OCI-LY7 (cell line): ENCODE measurements around the gene LDLRAP1. TPM values are rescaled to one million over a fixed set of nuclear protein-coding genes. Genes with fewer than 3 reads are reported as not detected.

Experiments
- BruUV-seq: library from RNA; stranded (reverse); fragments of 400-500 nt; replicated peaks from 2 replicates; lab custom pipeline; 2021; lab: Mats Ljungman, UMichigan
- CTCF ChIA-PET: fragments of 300-600 bp; sonication (Branson Sonifier 250); formaldehyde crosslinking; loops from one replicate; lab custom pipeline; 2022; ENCODE audit warnings: antibody characterized with exemption; ENCODE audit not compliant: unreplicated experiment; lab: Charles Lee
- POLR2A ChIA-PET: fragments of 300-600 bp; sonication (Branson Sonifier 250); formaldehyde crosslinking; loops from one replicate; lab custom pipeline; 2022; ENCODE audit warnings: antibody characterized with exemption; lab: Charles Lee
- DNase-seq: peaks from one replicate; pipeline ENCODE4 v3.0.0-alpha.2; 2015; ENCODE audit warnings: low spot score
- H2AFZ ChIP-seq: fragments of 200-600 bp; sonication (generic), shearing (Covaris generic); 2 replicates; pipeline ENCODE4 v1.6.1; 2014; ENCODE audit warnings: mild to moderate bottlenecking, antibody characterized with exemption, low read length, moderate library complexity
- H3K27ac ChIP-seq: fragments of 200-600 bp; sonication (generic); 2 replicates; pipeline ENCODE4 v1.5.1; 2014; ENCODE audit warnings: mixed run types, low read depth, mild to moderate bottlenecking, moderate library complexity, low read length, inconsistent platforms; ENCODE audit not compliant: poor library complexity, severe bottlenecking
- H3K36me3 ChIP-seq: fragments of 200-600 bp; sonication (generic); 2 replicates; pipeline ENCODE4 v1.6.1; 2014; ENCODE audit warnings: mild to moderate bottlenecking, antibody characterized with exemption, low read length, moderate library complexity, mixed read lengths; ENCODE audit not compliant: insufficient read depth
- H3K4me1 ChIP-seq: fragments of 200-600 bp; sonication (generic); 2 replicates; pipeline ENCODE4 v1.5.1; 2014; ENCODE audit warnings: mild to moderate bottlenecking, low read length; ENCODE audit not compliant: insufficient read depth, poor library complexity, severe bottlenecking
- H3K4me2 ChIP-seq: fragments of 200-600 bp; sonication (generic); 2 replicates; pipeline ENCODE4 v1.6.1; 2014; ENCODE audit warnings: mild to moderate bottlenecking, low read length
- H3K4me3 ChIP-seq: fragments of 200-600 bp; sonication (generic); 2 replicates; pipeline ENCODE4 v1.5.1; 2014; ENCODE audit warnings: mild to moderate bottlenecking, low read depth, low read length; ENCODE audit not compliant: poor library complexity, severe bottlenecking
- H3K79me2 ChIP-seq: fragments of 200-600 bp; sonication (generic); 2 replicates; pipeline ENCODE4 v1.6.1; 2016; ENCODE audit warnings: low read depth, mild to moderate bottlenecking, low read length, moderate library complexity, mixed read lengths; ENCODE audit not compliant: insufficient read depth
- H3K9me2 ChIP-seq: fragments of 200-600 bp; sonication (generic); 2 replicates; pipeline ENCODE4 v1.6.1; 2016; ENCODE audit warnings: mild to moderate bottlenecking, low read length, mixed read lengths; ENCODE audit not compliant: insufficient read depth
- H3K9me3 ChIP-seq: fragments of 200-600 bp; sonication (generic); 2 replicates; pipeline ENCODE4 v1.6.1; 2014; ENCODE audit warnings: mild to moderate bottlenecking, mixed run types, low read length, mixed read lengths
- H4K20me1 ChIP-seq: fragments of 200-600 bp; sonication (generic); 2 replicates; pipeline ENCODE4 v1.6.1; 2014; ENCODE audit warnings: mild to moderate bottlenecking, antibody characterized with exemption, low read length, moderate library complexity, mixed read lengths; ENCODE audit not compliant: insufficient read depth
- CTCF ChIP-seq: fragments of 200-600 bp; sonication (generic); conservative IDR thresholded peaks from 2 replicates; pipeline ENCODE4 v1.5.1; 2014; ENCODE audit warnings: mild to moderate bottlenecking, antibody characterized with exemption, low read length, moderate library complexity, mixed read lengths
- EZH2phosphoT487 ChIP-seq: fragments of 200-600 bp; sonication (generic); IDR thresholded peaks from 2 replicates; pipeline ENCODE4 v1.6.1; 2018; ENCODE audit warnings: low read depth, borderline replicate concordance, mild to moderate bottlenecking, mixed run types, antibody characterized with exemption, low read length, moderate library complexity, mixed read lengths
- intact Hi-C: fragments of 100-400 bp; cut with micrococcal nuclease; formaldehyde crosslinking; loops from one replicate; pipeline ENCODE4 v1.10.0; 2022; ENCODE audit not compliant: unreplicated experiment
- total RNA-seq, 2 experiments: library from RNA; depleted of rRNA in 1 of 2; stranded (reverse); fragments of >200 nt in 1 of 2; shearing (Covaris generic) in 1 of 2; gene quantifications; 2 replicates each; pipeline ENCODE4 v1.2.3, GENCODE V29; 2014 to 2022

The LDLRAP1 gene
- total RNA-seq, 2 experiments from 2014 or later, result 14.9 to 36.2 TPM

DNA sequence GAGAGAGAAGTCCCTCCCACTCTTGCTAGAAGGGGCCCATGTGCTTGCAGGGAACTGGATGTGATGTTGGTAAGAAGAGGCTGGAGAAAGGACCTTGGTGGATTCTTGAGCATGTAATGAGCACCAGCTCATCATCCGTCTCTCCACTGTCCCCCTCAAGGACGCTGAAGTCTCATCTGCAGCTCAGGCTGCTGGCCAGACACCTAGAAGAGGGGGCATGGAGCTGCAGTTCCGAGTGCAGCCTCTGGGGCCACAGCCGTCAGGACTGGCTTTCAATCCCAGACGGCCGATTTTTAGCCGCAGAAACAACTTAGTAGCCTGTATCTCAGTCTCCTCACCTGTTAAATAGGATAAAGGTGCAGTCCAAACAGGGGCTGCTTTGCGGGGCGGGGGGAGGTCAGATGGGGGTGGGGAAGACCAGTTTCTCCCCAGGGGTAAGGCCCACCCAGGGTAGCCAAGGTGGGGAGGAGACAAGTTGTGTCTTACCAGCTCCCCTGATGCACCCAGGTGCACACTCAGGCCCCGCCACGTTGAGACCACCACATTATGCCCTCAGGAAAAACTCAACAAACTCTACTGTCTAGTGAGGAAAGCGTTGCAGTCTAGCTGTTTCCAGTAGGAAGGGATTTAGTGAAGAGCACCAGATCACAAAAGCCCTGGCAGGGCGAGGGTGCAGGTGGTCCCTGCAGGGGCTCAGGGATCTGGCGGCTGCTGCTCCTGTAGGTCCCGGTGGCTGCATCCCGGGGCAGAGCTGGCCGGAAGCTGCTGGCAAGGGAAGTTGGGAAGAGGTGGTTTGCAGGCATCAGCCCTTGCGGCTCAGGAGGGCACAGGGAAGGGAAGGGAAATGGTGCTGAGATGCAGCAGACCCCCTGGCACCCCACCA lies 29.5 kb downstream of the LDLRAP1 start:
- H4K20me1 ChIP-seq, result no peaks in the 10 kb centered on the region
- peaks cover 17% of the 10 kb centered on the region for H3K4me1 ChIP-seq
- no peak overlapping the region; the same call in 1 of the 2 replicates for H3K4me2 ChIP-seq
- TF ChIP-seq EZH2phosphoT487 (no peak), CTCF (peak; percentile 76)
- no peaks in the 10 kb centered on the region for H3K36me3 ChIP-seq
- ChIA-PET POLR2A (no interaction called here), CTCF (interaction anchor here (0.5 to 1.8 kb wide), 6 partner anchors 9 to 124 kb away, joined by 3 to 4 read pairs (median 4); no protein-coding TSS in a partner anchor)
- no peak overlapping the region for H3K4me3 ChIP-seq
- no peaks in the 10 kb centered on the region for H3K9me3 ChIP-seq
- H2AFZ ChIP-seq, result no peak overlapping the region
- peak; percentile 72 for DNase-seq
- H3K79me2 ChIP-seq, result no peaks in the 10 kb centered on the region
- no peak overlapping the region for H3K27ac ChIP-seq
- no TSS peak for BruUV-seq
- no peaks in the 10 kb centered on the region for H3K9me2 ChIP-seq
- intact Hi-C loops, result no loop called here

DNA sequence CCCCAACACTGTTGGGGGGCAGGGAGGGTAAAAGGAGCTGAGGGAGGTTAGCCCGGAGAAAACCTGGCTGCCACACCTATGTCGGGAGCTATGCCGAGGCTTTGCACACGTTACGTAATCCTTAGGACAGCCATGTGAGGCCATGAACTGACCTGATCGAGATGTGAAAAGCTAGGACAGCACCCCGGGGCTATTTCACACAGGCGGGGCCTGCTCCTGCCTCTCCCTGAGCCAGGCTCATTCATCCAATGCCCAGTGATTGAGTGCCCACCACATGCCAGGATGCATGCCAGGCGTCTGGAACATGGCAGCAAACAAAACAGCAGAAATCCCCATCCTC lies 30.2 kb downstream of the LDLRAP1 start:
- peaks cover 17% of the 10 kb centered on the region for H3K4me1 ChIP-seq
- no peaks in the 10 kb centered on the region for H3K79me2 ChIP-seq
- no peak for TF ChIP-seq CTCF
- ChIA-PET POLR2A (no interaction called here), CTCF (interaction anchor here (1.1 to 1.8 kb wide), 2 partner anchors 25 to 53 kb away, joined by 3 to 4 read pairs; no protein-coding TSS in a partner anchor)
- H3K27ac ChIP-seq, result no peak overlapping the region
- no peaks in the 10 kb centered on the region for H3K36me3 ChIP-seq
- intact Hi-C loops, result no loop called here
- no peak overlapping the region for H3K4me2 ChIP-seq
- no peaks in the 10 kb centered on the region for H4K20me1 ChIP-seq
- no peak for DNase-seq
- H2AFZ ChIP-seq, result no peak overlapping the region
- H3K9me3 ChIP-seq, result no peaks in the 10 kb centered on the region
- no TSS peak for BruUV-seq
- no peak overlapping the region for H3K4me3 ChIP-seq
- H3K9me2 ChIP-seq, result no peaks in the 10 kb centered on the region

- DNase-seq, result no peak
- H3K36me3 ChIP-seq, result no peaks in the 10 kb centered on the region
- H3K4me1 ChIP-seq, result peaks cover 17% of the 10 kb centered on the region
- no peak overlapping the region for H3K4me3 ChIP-seq
- H4K20me1 ChIP-seq, result no peaks in the 10 kb centered on the region
- ChIA-PET CTCF (interaction anchor here (1.8 kb wide), 1 partner anchor 53 kb away, joined by 4 read pairs; no protein-coding TSS in a partner anchor), POLR2A (no interaction called here)
- no peak overlapping the region for H3K27ac ChIP-seq
- no TSS peak for BruUV-seq
- no peak overlapping the region for H2AFZ ChIP-seq
- no peaks in the 10 kb centered on the region for H3K9me3 ChIP-seq
- no peak overlapping the region for H3K4me2 ChIP-seq
- intact Hi-C loops, result no loop called here
- H3K79me2 ChIP-seq, result no peaks in the 10 kb centered on the region
- no peaks in the 10 kb centered on the region for H3K9me2 ChIP-seq
- TF ChIP-seq CTCF (no peak), EZH2phosphoT487 (no peak)
These were observed 30.6 kb downstream of the LDLRAP1 start for GRCh38 chr1:25573961-25574360.
